Osteoblast (primary cell): ENCODE results near the gene STAT4. TPM values are rescaled to one million over a fixed set of nuclear protein-coding genes. Genes with fewer than 3 reads are reported as not detected.

Experiments used
- DNase-seq: peaks from one replicate; pipeline ENCODE4 v3.0.0; 2011; ENCODE audit warnings: low spot score, mixed read lengths; ENCODE audit not compliant: insufficient read length; ENCODE audit errors: missing footprints
- H2AFZ ChIP-seq: 2 replicates; pipeline ENCODE4 v1.6.0; 2011; ENCODE audit warnings: mild to moderate bottlenecking, low read length
- H3K27ac ChIP-seq: 2 replicates; pipeline ENCODE4 v1.5.1; 2011; ENCODE audit warnings: mild to moderate bottlenecking, low read depth, low read length, moderate library complexity
- H3K27me3 ChIP-seq: 2 replicates; pipeline ENCODE4 v1.6.0; 2012; ENCODE audit warnings: mild to moderate bottlenecking, control low read depth, inconsistent platforms, low read length, moderate library complexity; ENCODE audit not compliant: insufficient read depth
- H3K36me3 ChIP-seq: 2 replicates; pipeline ENCODE4 v1.5.1; 2011; ENCODE audit warnings: mild to moderate bottlenecking, low read length, control low read depth, moderate library complexity; ENCODE audit not compliant: insufficient read depth
- H3K4me1 ChIP-seq: 2 replicates; pipeline ENCODE4 v1.5.1; 2011; ENCODE audit warnings: mild to moderate bottlenecking, low read length, control low read depth, moderate library complexity; ENCODE audit not compliant: insufficient read depth
- H3K4me2 ChIP-seq: 2 replicates; pipeline ENCODE4 v1.6.0; 2011; ENCODE audit warnings: mild to moderate bottlenecking, low read length; ENCODE audit not compliant: insufficient read depth
- H3K4me3 ChIP-seq: fragments of 200-600 bp; sonication (generic); 3 replicates; pipeline ENCODE4 v1.5.1; 2012; ENCODE audit warnings: mild to moderate bottlenecking, low read length, inconsistent platforms; ENCODE audit not compliant: insufficient read depth
- H3K79me2 ChIP-seq: 2 replicates; pipeline ENCODE4 v1.6.0; 2012; ENCODE audit warnings: mild to moderate bottlenecking, low read length, control low read depth, inconsistent platforms; ENCODE audit not compliant: insufficient read depth
- H3K9me3 ChIP-seq: 2 replicates; pipeline ENCODE4 v1.5.1; 2011; ENCODE audit warnings: low read depth, low read length, control low read depth
- H4K20me1 ChIP-seq: 2 replicates; pipeline ENCODE4 v1.6.0; 2012; ENCODE audit warnings: mild to moderate bottlenecking, low read length, control low read depth; ENCODE audit not compliant: insufficient read depth
- CTCF ChIP-seq: IDR thresholded peaks from 2 replicates; pipeline ENCODE4 v1.5.1; 2011; ENCODE audit warnings: mild to moderate bottlenecking, low read depth, low read length, moderate library complexity; ENCODE audit errors: extremely low read depth
- total RNA-seq: library from RNA; depleted of rRNA; stranded (reverse); fragments of >200 nt; gene quantifications from 2 replicates; pipeline ENCODE4 v1.2.3, GENCODE V29; 2012

Gene STAT4
- total RNA-seq, 1 donor, result 16.6 TPM

GRCh38 chr2:191128911-191129304, 21.9 kb downstream of the STAT4 start:
- Histone ChIP-seq H4K20me1 (no peaks in the 10 kb centered on the region), H3K4me1 (no peaks in the 10 kb centered on the region), H3K9me3 (no peaks in the 10 kb centered on the region), H3K27me3 (no peaks in the 10 kb centered on the region), H3K79me2 (no peaks in the 10 kb centered on the region), H3K4me3 (no peak overlapping the region), H3K27ac (no peak overlapping the region), H3K4me2 (no peak overlapping the region), H2AFZ (no peak overlapping the region), H3K36me3 (no peaks in the 10 kb centered on the region)
- no peak for DNase-seq
- no peak for TF ChIP-seq CTCF

DNA sequence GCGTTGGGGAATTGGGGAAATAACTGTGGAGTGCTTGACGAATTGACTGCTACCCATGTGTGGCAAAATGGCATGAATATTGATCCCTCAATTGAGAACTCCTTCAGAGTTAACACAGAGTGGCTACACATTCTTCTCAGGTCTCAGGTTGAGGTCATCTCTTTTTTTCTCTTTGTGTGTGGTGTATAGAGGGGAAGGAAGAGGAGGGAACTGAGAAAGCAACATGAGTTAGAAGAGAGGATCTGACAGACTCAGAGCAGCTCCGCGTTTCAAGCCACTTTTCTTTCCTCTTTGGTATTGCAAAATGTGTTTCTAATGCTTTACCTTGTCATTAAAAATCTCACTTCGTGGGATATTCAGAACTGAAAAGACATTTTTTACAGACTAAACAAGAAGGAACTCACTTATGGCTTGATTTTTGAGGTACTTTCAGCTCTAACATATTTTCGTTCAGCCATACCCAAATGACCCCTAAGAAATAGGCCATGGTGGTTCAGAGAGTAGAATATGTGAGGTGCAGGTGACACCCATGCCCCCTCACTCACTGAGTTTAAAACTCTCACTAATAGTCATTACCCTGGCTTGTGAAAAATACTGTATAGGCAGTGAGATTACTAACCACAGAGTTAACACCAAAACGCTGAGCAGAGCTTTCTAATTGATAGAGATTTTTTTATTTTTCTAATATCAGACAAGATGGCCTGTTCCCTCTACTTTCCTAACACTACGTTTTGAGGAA, 22.5 kb downstream of the STAT4 start:
- no peaks in the 10 kb centered on the region for H3K79me2 ChIP-seq
- DNase-seq, result no peak
- H2AFZ ChIP-seq, result no peak overlapping the region
- TF ChIP-seq CTCF, result no peak
- no peak overlapping the region for H3K27ac ChIP-seq
- H3K9me3 ChIP-seq, result no peaks in the 10 kb centered on the region
- no peaks in the 10 kb centered on the region for H3K4me1 ChIP-seq
- H3K36me3 ChIP-seq, result no peaks in the 10 kb centered on the region
- no peaks in the 10 kb centered on the region for H4K20me1 ChIP-seq
- no peak overlapping the region for H3K4me3 ChIP-seq
- H3K27me3 ChIP-seq, result no peaks in the 10 kb centered on the region
- H3K4me2 ChIP-seq, result no peak overlapping the region

GRCh38 chr2:191127235-191127634, 23.6 kb downstream of the STAT4 start:
- DNase-seq, result no peak
- Histone ChIP-seq H4K20me1 (no peaks in the 10 kb centered on the region), H3K4me2 (no peak overlapping the region), H3K9me3 (no peaks in the 10 kb centered on the region), H3K27me3 (no peaks in the 10 kb centered on the region), H3K4me1 (no peaks in the 10 kb centered on the region), H3K79me2 (no peaks in the 10 kb centered on the region), H2AFZ (no peak overlapping the region), H3K4me3 (no peak overlapping the region), H3K27ac (no peak overlapping the region), H3K36me3 (no peaks in the 10 kb centered on the region)
- TF ChIP-seq CTCF, result no peak

- no peak overlapping the region for H3K4me3 ChIP-seq
- H3K79me2 ChIP-seq, result no peaks in the 10 kb centered on the region
These were observed 24.3 kb downstream of the STAT4 start for GRCh38 chr2:191126386-191127085.

More at GRCh38 chr2:191126386-191127085, 24.3 kb downstream of the STAT4 start:
- no peak overlapping the region for H3K4me2 ChIP-seq
- H3K36me3 ChIP-seq, result no peaks in the 10 kb centered on the region
- no peaks in the 10 kb centered on the region for H4K20me1 ChIP-seq
- H3K4me1 ChIP-seq, result no peaks in the 10 kb centered on the region
- TF ChIP-seq CTCF, result no peak
- no peaks in the 10 kb centered on the region for H3K27me3 ChIP-seq
- peak; percentile 8 for DNase-seq
- no peak overlapping the region for H3K27ac ChIP-seq
- H2AFZ ChIP-seq, result no peak overlapping the region
- H3K9me3 ChIP-seq, result no peaks in the 10 kb centered on the region
